Neutrophil (primary cell): Measurements from ENCODE around the gene WDR64.

ENCODE experiments used
- H3K27ac ChIP-seq: fragments of 200-600 bp; sonication (generic); 2 replicates; pipeline ENCODE4 v1.5.1; 2016; ENCODE audit warnings: mild to moderate bottlenecking, moderate library complexity
- H3K27me3 ChIP-seq: fragments of 200-600 bp; sonication (generic); 2 replicates; pipeline ENCODE4 v1.6.0; 2016; ENCODE audit warnings: mild to moderate bottlenecking
- H3K36me3 ChIP-seq: fragments of 200-600 bp; sonication (generic); 2 replicates; pipeline ENCODE4 v1.5.1; 2017
- H3K4me1 ChIP-seq, 2 experiments: fragments of 200-600 bp in 1 of 2; sonication (generic) in 1 of 2; 1 replicate in 1 of 2; 2 replicates in 1 of 2; pipeline versions ENCODE4 v1.5.1 to v1.6.1; 2013 to 2016; ENCODE audit warnings: low read depth in 1 of 2, low read length in 1 of 2, mild to moderate bottlenecking in 1 of 2, moderate library complexity in 1 of 2; ENCODE audit not compliant: control insufficient read depth in 1 of 2, insufficient read depth in 1 of 2
- H3K4me3 ChIP-seq, 2 experiments: fragments of 200-600 bp in 1 of 2; sonication (generic) in 1 of 2; 1 replicate in 1 of 2; 2 replicates in 1 of 2; pipeline ENCODE4 v1.5.1; 2013 to 2016; ENCODE audit warnings: low read depth in 1 of 2, low read length in 1 of 2, mild to moderate bottlenecking in 1 of 2, moderate library complexity in 1 of 2
- H3K9me3 ChIP-seq: fragments of 200-600 bp; sonication (generic); 2 replicates; pipeline ENCODE4 v1.5.1; 2016
- CTCF ChIP-seq: fragments of 200-600 bp; sonication (generic); IDR thresholded peaks from 2 replicates; pipeline ENCODE4 v1.5.1; 2016; ENCODE audit warnings: antibody characterized with exemption

Gene WDR64

GRCh38 chr1:241631674-241632073, 20.4 kb upstream of the WDR64 start:
- Histone ChIP-seq H3K4me1 (peaks cover 11 to 12% of the 10 kb centered on the region in 2 experiments), H3K27me3 (no peaks in the 10 kb centered on the region), H3K9me3 (no peaks in the 10 kb centered on the region), H3K27ac (no peak overlapping the region), H3K4me3 (no peak overlapping the region), H3K36me3 (no peaks in the 10 kb centered on the region)
- no peak for TF ChIP-seq CTCF

GRCh38 chr1:241632987-241633386, 19.1 kb upstream of the WDR64 start:
- Histone ChIP-seq H3K27me3 (no peaks in the 10 kb centered on the region), H3K36me3 (no peaks in the 10 kb centered on the region), H3K4me3 (no peak overlapping the region), H3K4me1 (peaks cover 9 to 11% of the 10 kb centered on the region in 2 experiments), H3K9me3 (no peaks in the 10 kb centered on the region), H3K27ac (no peak overlapping the region)
- no peak for TF ChIP-seq CTCF

GRCh38 chr1:241635556-241636152, 16.4 kb upstream of the WDR64 start:
- no peak overlapping the region for H3K4me3 ChIP-seq
- no peak overlapping the region for H3K27ac ChIP-seq
- H3K4me1 ChIP-seq = peaks cover 17 to 22% of the 10 kb centered on the region in 2 experiments
- no peaks in the 10 kb centered on the region for H3K36me3 ChIP-seq
- H3K9me3 ChIP-seq = no peaks in the 10 kb centered on the region
- no peaks in the 10 kb centered on the region for H3K27me3 ChIP-seq
- no peak for TF ChIP-seq CTCF

GRCh38 chr1:241636291-241636690, 15.8 kb upstream of the WDR64 start:
- no peak overlapping the region for H3K27ac ChIP-seq
- no peaks in the 10 kb centered on the region for H3K9me3 ChIP-seq
- H3K4me3 ChIP-seq = no peak overlapping the region
- peaks cover 21 to 23% of the 10 kb centered on the region in 2 experiments for H3K4me1 ChIP-seq
- TF ChIP-seq CTCF = no peak
- H3K27me3 ChIP-seq = no peaks in the 10 kb centered on the region
- H3K36me3 ChIP-seq = no peaks in the 10 kb centered on the region

GRCh38 chr1:241637046-241637590, 15.0 kb upstream of the WDR64 start:
- TF ChIP-seq CTCF = no peak
- Histone ChIP-seq H3K4me1 (peaks cover 21 to 23% of the 10 kb centered on the region in 2 experiments), H3K9me3 (no peaks in the 10 kb centered on the region), H3K27ac (no peak overlapping the region), H3K27me3 (no peaks in the 10 kb centered on the region), H3K4me3 (no peak overlapping the region), H3K36me3 (no peaks in the 10 kb centered on the region)
